Neural cell (in vitro differentiated cells): ENCODE results near the gene ZBED4.

Source experiments
- POLR2AphosphoS5 ChIP-seq: IDR thresholded peaks from 2 replicates; pipeline ENCODE4 v1.6.1; 2012
- TF ChIP-seq, protein P1 (sequence below): fragments of 450-650 bp; IDR thresholded peaks from 2 replicates; pipeline ENCODE4 v1.5.1; 2014; ENCODE audit warnings: antibody characterized with exemption, mild to moderate bottlenecking, moderate library complexity; ENCODE audit not compliant: poor library complexity, severe bottlenecking

DNA sequence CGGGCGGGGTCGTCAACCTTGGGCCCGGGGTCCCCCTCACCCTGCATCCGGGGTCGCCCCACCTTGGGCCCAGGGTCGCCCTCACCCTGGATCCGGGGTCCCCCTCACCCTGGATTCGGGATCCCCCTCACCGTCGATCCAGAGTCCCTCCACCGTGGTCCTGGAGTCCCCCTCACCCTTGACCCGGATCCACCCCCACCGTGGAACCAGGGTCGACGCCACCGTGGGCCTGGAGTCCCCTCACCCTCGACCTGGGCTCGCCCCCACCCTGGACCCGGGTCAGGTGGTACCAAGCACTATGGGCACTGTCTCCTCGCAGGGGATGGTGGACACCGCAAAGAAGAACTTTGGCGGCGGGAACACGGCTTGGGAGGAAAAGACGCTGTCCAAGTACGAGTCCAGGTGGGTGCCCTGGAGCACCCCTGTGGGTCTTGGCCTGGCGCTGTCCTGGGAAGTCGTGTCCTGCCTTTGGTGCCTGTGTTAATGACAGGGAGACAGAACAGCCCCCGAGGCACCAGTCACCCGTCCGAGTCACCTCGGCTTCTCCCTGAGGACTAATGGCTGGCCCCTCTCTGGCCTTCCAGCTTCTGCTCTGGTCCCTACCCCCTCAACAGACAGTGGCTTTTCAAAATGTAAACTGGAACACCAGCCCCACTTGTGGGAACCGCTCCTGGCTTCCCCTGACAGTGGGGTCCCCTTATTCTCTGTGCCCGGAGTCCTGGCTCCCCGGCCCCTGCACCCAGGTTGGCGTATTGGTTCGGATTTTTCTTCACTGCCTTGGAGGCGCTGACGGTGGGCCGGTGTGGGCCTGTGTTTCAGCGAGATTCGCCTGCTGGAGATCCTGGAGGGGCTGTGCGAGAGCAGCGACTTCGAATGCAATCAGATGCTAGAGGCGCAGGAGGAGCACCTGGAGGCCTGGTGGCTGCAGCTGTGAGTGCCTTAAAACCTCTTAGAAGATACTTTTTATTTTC, 65.6 kb downstream of the ZBED4 start:
- TF ChIP-seq, protein P1, sequence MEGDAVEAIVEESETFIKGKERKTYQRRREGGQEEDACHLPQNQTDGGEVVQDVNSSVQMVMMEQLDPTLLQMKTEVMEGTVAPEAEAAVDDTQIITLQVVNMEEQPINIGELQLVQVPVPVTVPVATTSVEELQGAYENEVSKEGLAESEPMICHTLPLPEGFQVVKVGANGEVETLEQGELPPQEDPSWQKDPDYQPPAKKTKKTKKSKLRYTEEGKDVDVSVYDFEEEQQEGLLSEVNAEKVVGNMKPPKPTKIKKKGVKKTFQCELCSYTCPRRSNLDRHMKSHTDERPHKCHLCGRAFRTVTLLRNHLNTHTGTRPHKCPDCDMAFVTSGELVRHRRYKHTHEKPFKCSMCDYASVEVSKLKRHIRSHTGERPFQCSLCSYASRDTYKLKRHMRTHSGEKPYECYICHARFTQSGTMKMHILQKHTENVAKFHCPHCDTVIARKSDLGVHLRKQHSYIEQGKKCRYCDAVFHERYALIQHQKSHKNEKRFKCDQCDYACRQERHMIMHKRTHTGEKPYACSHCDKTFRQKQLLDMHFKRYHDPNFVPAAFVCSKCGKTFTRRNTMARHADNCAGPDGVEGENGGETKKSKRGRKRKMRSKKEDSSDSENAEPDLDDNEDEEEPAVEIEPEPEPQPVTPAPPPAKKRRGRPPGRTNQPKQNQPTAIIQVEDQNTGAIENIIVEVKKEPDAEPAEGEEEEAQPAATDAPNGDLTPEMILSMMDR, result no peak
- no peak for TF ChIP-seq POLR2AphosphoS5
